ENCODE results near the gene DCBLD1. TPM values are rescaled to one million over a fixed set of nuclear protein-coding genes. Genes with fewer than 3 reads are reported as not detected.
A peak's percentile ranks its signal among the peaks of the same experiment; 100 is the strongest.

DCBLD1 gene
- total and polyA plus RNA-seq, 2 experiments from 2014 or later: 3.5 to 16.5 TPM

GRCh38 chr6:117558818-117559217 is 76.3 kb downstream of the DCBLD1 start:
- no peak overlapping the region for H3K4me3 ChIP-seq

GRCh38 chr6:117559299-117559698 is 76.8 kb downstream of the DCBLD1 start:
- H3K27me3 ChIP-seq: no peaks in the 10 kb centered on the region
- H3K4me3 ChIP-seq: no peak overlapping the region
- H3K36me3 ChIP-seq: peaks cover 10% of the 10 kb centered on the region
- H3K9me3 ChIP-seq (ENCODE audit: low read depth): no peaks in the 10 kb centered on the region
- TF ChIP-seq CTCF (IDR thresholded peaks at IDR 0.05; ENCODE audit: low read depth, low read length): no peak
- H3K4me1 ChIP-seq (ENCODE audit: low read depth): no peaks in the 10 kb centered on the region
- H3K27ac ChIP-seq: no peak overlapping the region
- no peak for DNase-seq (ENCODE audit: low read depth in 1 of 2, low spot score in 1 of 2)

More at GRCh38 chr6:117558818-117559217, 76.3 kb downstream of the DCBLD1 start:
- no peaks in the 10 kb centered on the region for H3K27me3 ChIP-seq
- H3K27ac ChIP-seq: peak overlapping the region; percentile 8
- DNase-seq (ENCODE audit: low read depth in 1 of 2, low spot score in 1 of 2): no peak
- no peak for TF ChIP-seq CTCF (IDR thresholded peaks at IDR 0.05; ENCODE audit: low read depth, low read length)
- H3K4me1 ChIP-seq (ENCODE audit: low read depth): no peaks in the 10 kb centered on the region
- H3K36me3 ChIP-seq: peaks cover 10% of the 10 kb centered on the region
- H3K9me3 ChIP-seq (ENCODE audit: low read depth): no peaks in the 10 kb centered on the region

- H3K27me3 ChIP-seq: no peaks in the 10 kb centered on the region
- no peaks in the 10 kb centered on the region for H3K9me3 ChIP-seq (ENCODE audit: low read depth)
- no peak overlapping the region for H3K27ac ChIP-seq
- H3K36me3 ChIP-seq: peaks cover 21% of the 10 kb centered on the region
- TF ChIP-seq CTCF (IDR thresholded peaks at IDR 0.05; ENCODE audit: low read depth, low read length): no peak
- H3K4me3 ChIP-seq: no peak overlapping the region
- H3K4me1 ChIP-seq (ENCODE audit: low read depth): no peaks in the 10 kb centered on the region
- no peak for DNase-seq (ENCODE audit: low read depth in 1 of 2, low spot score in 1 of 2)
Measured at GRCh38 chr6:117561128-117561527, 78.7 kb downstream of the DCBLD1 start.

GRCh38 chr6:117564681-117565080 is 82.2 kb downstream of the DCBLD1 start:
- Histone ChIP-seq H3K27ac (no peak overlapping the region), H3K9me3 (ENCODE audit: low read depth) (no peaks in the 10 kb centered on the region), H3K4me3 (no peak overlapping the region), H3K4me1 (ENCODE audit: low read depth) (no peaks in the 10 kb centered on the region), H3K27me3 (no peaks in the 10 kb centered on the region), H3K36me3 (peaks cover 46% of the 10 kb centered on the region)
- no peak for TF ChIP-seq CTCF (IDR thresholded peaks at IDR 0.05; ENCODE audit: low read depth, low read length)
- no peak for DNase-seq (ENCODE audit: low read depth in 1 of 2, low spot score in 1 of 2)

- Histone ChIP-seq H3K27ac (no peak overlapping the region), H3K4me1 (ENCODE audit: low read depth) (no peaks in the 10 kb centered on the region), H3K9me3 (ENCODE audit: low read depth) (no peaks in the 10 kb centered on the region), H3K27me3 (no peaks in the 10 kb centered on the region), H3K36me3 (peaks cover 55% of the 10 kb centered on the region), H3K4me3 (no peak overlapping the region)
- no peak for TF ChIP-seq CTCF (IDR thresholded peaks at IDR 0.05; ENCODE audit: low read depth, low read length)
- no peak for DNase-seq (ENCODE audit: low read depth in 1 of 2, low spot score in 1 of 2)
Measured at GRCh38 chr6:117568247-117568646, 85.8 kb downstream of the DCBLD1 start.
